ENCODE results near the gene HK1. TPM values are rescaled to one million over a fixed set of nuclear protein-coding genes. Genes with fewer than 3 reads are reported as not detected.

The HK1 gene
- total and polyA plus RNA-seq, 7 experiments from 2014 or later, result 60.1 to 144 (median 83.8) TPM

GRCh38 chr10:69391158-69391557 is 112.9 kb downstream of the HK1 start:
- intact Hi-C loops (cut with micrococcal nuclease), result loop anchor here (5.0 kb wide), 2 partner anchors 384 to 404 kb away; partner anchors contain the start of gene KIFBP (in 2 of the 2)
- Histone ChIP-seq H3K4me3 (ENCODE audit: low read length) (no peak overlapping the region), H3K27me3 (ENCODE audit: control insufficient read depth in 2 of 2, insufficient read depth in 2 of 2, low read length in 2 of 2) (no peaks in the 10 kb centered on the region), H3K36me3 (ENCODE audit: control insufficient read depth in 2 of 3, insufficient read depth in 3 of 3, low read length in 3 of 3) (peaks cover 3 to 90% (median 7%) of the 10 kb centered on the region in 3 experiments), H3K27ac (ENCODE audit: low read depth, low read length) (no peak overlapping the region), H3K4me1 (ENCODE audit: control insufficient read depth in 2 of 2, insufficient read depth in 2 of 2, low read length in 2 of 2) (peaks cover 4 to 6% of the 10 kb centered on the region in 2 donors), H3K9me3 (ENCODE audit: control insufficient read depth in 2 of 3, low read length in 3 of 3) (no peaks in the 10 kb centered on the region)
- peaks cover 0 to 38% (median 29%) of the 10 kb centered on the region in 5 donors for H3K36me3 Mint-ChIP-seq
- DNase-seq (no peak), ATAC-seq (no peak)
- no peaks in the 10 kb centered on the region for H3K9me3 Mint-ChIP-seq
- peaks cover 8 to 35% (median 20%) of the 10 kb centered on the region in 7 donors for H3K4me1 Mint-ChIP-seq
- ChIA-PET CTCF (interaction anchor here (0.5 to 5.8 kb wide), 4 partner anchors 8 to 155 kb away, joined by 3 to 54 read pairs (median 8); no protein-coding TSS in a partner anchor), POLR2A (interaction anchor here (0.6 to 1.4 kb wide), 4 partner anchors 42 to 403 kb away, joined by 3 read pairs; no protein-coding TSS in a partner anchor)
- H3K27me3 Mint-ChIP-seq, result no peaks in the 10 kb centered on the region
- no peak overlapping the region for H3K4me3 Mint-ChIP-seq
- H3K27ac Mint-ChIP-seq, result peak overlapping the region in 8 of 9 donors; percentile 5 to 74 (median 64)

GRCh38 chr10:69392481-69393000 is 114.2 kb downstream of the HK1 start:
- Mint-ChIP-seq H3K27me3 (no peaks in the 10 kb centered on the region), H3K27ac (peak overlapping the region; percentile 56 to 93 (median 84)), H3K4me3 (no peak overlapping the region), H3K36me3 (peaks cover 0 to 34% (median 25%) of the 10 kb centered on the region in 5 donors), H3K4me1 (peaks cover 8 to 35% (median 20%) of the 10 kb centered on the region in 7 donors), H3K9me3 (no peaks in the 10 kb centered on the region)
- Histone ChIP-seq H3K27me3 (ENCODE audit: control insufficient read depth in 2 of 2, insufficient read depth in 2 of 2, low read length in 2 of 2) (no peaks in the 10 kb centered on the region), H3K27ac (ENCODE audit: low read depth, low read length) (peak overlapping the region; percentile 44), H3K4me3 (ENCODE audit: low read length) (no peak overlapping the region), H3K4me1 (ENCODE audit: control insufficient read depth in 2 of 2, insufficient read depth in 2 of 2, low read length in 2 of 2) (peaks cover 4 to 6% of the 10 kb centered on the region in 2 donors), H3K9me3 (ENCODE audit: control insufficient read depth in 2 of 3, low read length in 3 of 3) (no peaks in the 10 kb centered on the region), H3K36me3 (ENCODE audit: control insufficient read depth in 2 of 3, insufficient read depth in 3 of 3, low read length in 3 of 3) (peaks cover 7 to 91% (median 8%) of the 10 kb centered on the region in 3 experiments)
- ChIA-PET POLR2A (interaction anchor here (1.8 to 2.1 kb wide), 3 partner anchors 73 to 160 kb away, joined by 6 to 9 read pairs (median 7); no protein-coding TSS in a partner anchor), CTCF (interaction anchor here (0.6 to 5.8 kb wide), 15 partner anchors 14 to 387 kb away, joined by 3 to 54 read pairs (median 4); partner anchors contain the start of gene HKDC1)
- intact Hi-C loops (cut with micrococcal nuclease), result loop anchor here (1.0 to 5.0 kb wide), 10 partner anchors 16 to 405 kb away; partner anchors contain the start of gene KIFBP (in 2 of the 2)
- DNase-seq (peak; percentile 57 to 85 (median 81)), ATAC-seq (peak; percentile 99)

- peak overlapping the region in 2 of 9 donors; percentile 67 to 68 for H3K27ac Mint-ChIP-seq
- Histone ChIP-seq H3K27ac (ENCODE audit: low read depth, low read length) (no peak overlapping the region), H3K4me3 (ENCODE audit: low read length) (no peak overlapping the region), H3K4me1 (ENCODE audit: control insufficient read depth in 2 of 2, insufficient read depth in 2 of 2, low read length in 2 of 2) (peaks cover 4 to 6% of the 10 kb centered on the region in 2 donors), H3K9me3 (ENCODE audit: control insufficient read depth in 2 of 3, low read length in 3 of 3) (no peaks in the 10 kb centered on the region), H3K36me3 (ENCODE audit: control insufficient read depth in 2 of 3, insufficient read depth in 3 of 3, low read length in 3 of 3) (peaks cover 7 to 86% (median 13%) of the 10 kb centered on the region in 3 experiments), H3K27me3 (ENCODE audit: control insufficient read depth in 2 of 2, insufficient read depth in 2 of 2, low read length in 2 of 2) (no peaks in the 10 kb centered on the region)
- H3K4me3 Mint-ChIP-seq, result no peak overlapping the region
- CTCF ChIA-PET, result interaction anchor here (1.0 to 5.8 kb wide), 3 partner anchors 155 to 248 kb away, joined by 3 to 54 read pairs (median 45); no protein-coding TSS in a partner anchor
- POLR2A ChIA-PET, result interaction anchor here (0.7 to 2.1 kb wide), 3 partner anchors 75 to 161 kb away, joined by 4 to 9 read pairs (median 6); no protein-coding TSS in a partner anchor
- ATAC-seq (no peak), DNase-seq (no peak)
- peaks cover 6 to 27% (median 20%) of the 10 kb centered on the region in 5 donors for H3K36me3 Mint-ChIP-seq
- no peaks in the 10 kb centered on the region for H3K9me3 Mint-ChIP-seq
- peaks cover 8 to 32% (median 20%) of the 10 kb centered on the region in 7 donors for H3K4me1 Mint-ChIP-seq
- intact Hi-C loops (cut with micrococcal nuclease), result loop anchor here (5.0 kb wide), 2 partner anchors 387 to 407 kb away; partner anchors contain the start of gene KIFBP (in 2 of the 2)
- no peaks in the 10 kb centered on the region for H3K27me3 Mint-ChIP-seq
Measured at GRCh38 chr10:69394020-69394419, 115.7 kb downstream of the HK1 start.

GRCh38 chr10:69397972-69398371 is 119.7 kb downstream of the HK1 start:
- Histone ChIP-seq H3K36me3 (ENCODE audit: control insufficient read depth in 2 of 3, insufficient read depth in 3 of 3, low read length in 3 of 3) (peaks cover 7 to 85% (median 13%) of the 10 kb centered on the region in 3 experiments), H3K9me3 (ENCODE audit: control insufficient read depth in 2 of 3, low read length in 3 of 3) (no peaks in the 10 kb centered on the region), H3K4me3 (ENCODE audit: low read length) (no peak overlapping the region), H3K27ac (ENCODE audit: low read depth, low read length) (no peak overlapping the region), H3K4me1 (ENCODE audit: control insufficient read depth in 2 of 2, insufficient read depth in 2 of 2, low read length in 2 of 2) (no peaks in the 10 kb centered on the region), H3K27me3 (ENCODE audit: control insufficient read depth in 2 of 2, insufficient read depth in 2 of 2, low read length in 2 of 2) (no peaks in the 10 kb centered on the region)
- ATAC-seq (no peak), DNase-seq (no peak)
- H3K4me3 Mint-ChIP-seq, result no peak overlapping the region
- no peaks in the 10 kb centered on the region for H3K27me3 Mint-ChIP-seq
- ChIA-PET CTCF (interaction anchor here (0.6 to 1.4 kb wide), 4 partner anchors 9 to 851 kb away, joined by 3 to 6 read pairs (median 4); no protein-coding TSS in a partner anchor), POLR2A (interaction anchor here (0.7 kb wide), 1 partner anchor 524 kb away, joined by 3 read pairs; no protein-coding TSS in a partner anchor)
- no peak overlapping the region for H3K27ac Mint-ChIP-seq
- H3K36me3 Mint-ChIP-seq, result peaks cover 6 to 40% (median 14%) of the 10 kb centered on the region in 5 donors
- intact Hi-C loops (cut with micrococcal nuclease), result no loop called here
- H3K9me3 Mint-ChIP-seq, result no peaks in the 10 kb centered on the region
- H3K4me1 Mint-ChIP-seq, result peaks cover 0 to 3% (median 0%) of the 10 kb centered on the region in 7 donors

GRCh38 chr10:69398466-69398865 is 120.2 kb downstream of the HK1 start:
- ATAC-seq, result no peak
- intact Hi-C loops (cut with micrococcal nuclease), result no loop called here
- POLR2A ChIA-PET, result interaction anchor here (0.7 kb wide), 1 partner anchor 525 kb away, joined by 3 read pairs; no protein-coding TSS in a partner anchor
- CTCF ChIA-PET, result interaction anchor here (0.6 to 1.4 kb wide), 5 partner anchors 9 to 851 kb away, joined by 3 to 6 read pairs (median 4); no protein-coding TSS in a partner anchor
- Mint-ChIP-seq H3K4me3 (no peak overlapping the region), H3K9me3 (no peaks in the 10 kb centered on the region), H3K4me1 (peaks cover 0 to 3% (median 0%) of the 10 kb centered on the region in 7 donors), H3K36me3 (peaks cover 6 to 39% (median 15%) of the 10 kb centered on the region in 5 donors), H3K27me3 (no peaks in the 10 kb centered on the region), H3K27ac (peak overlapping the region in 2 of 9 donors; percentile 47 to 55)
- H3K36me3 ChIP-seq (ENCODE audit: control insufficient read depth in 2 of 3, insufficient read depth in 3 of 3, low read length in 3 of 3), result peaks cover 7 to 84% (median 13%) of the 10 kb centered on the region in 3 experiments
- H3K27me3 ChIP-seq (ENCODE audit: control insufficient read depth in 2 of 2, insufficient read depth in 2 of 2, low read length in 2 of 2), result no peaks in the 10 kb centered on the region
- DNase-seq, result no peak
- no peak overlapping the region for H3K4me3 ChIP-seq (ENCODE audit: low read length)
- H3K4me1 ChIP-seq (ENCODE audit: control insufficient read depth in 2 of 2, insufficient read depth in 2 of 2, low read length in 2 of 2), result no peaks in the 10 kb centered on the region
- H3K9me3 ChIP-seq (ENCODE audit: control insufficient read depth in 2 of 3, low read length in 3 of 3), result no peaks in the 10 kb centered on the region
- no peak overlapping the region for H3K27ac ChIP-seq (ENCODE audit: low read depth, low read length)

GRCh38 chr10:69400936-69401335 is 122.6 kb downstream of the HK1 start:
- intact Hi-C loops (cut with micrococcal nuclease), result no loop called here
- peaks cover 0 to 67% (median 13%) of the 10 kb centered on the region in 3 experiments for H3K36me3 ChIP-seq (ENCODE audit: control insufficient read depth in 2 of 3, insufficient read depth in 3 of 3, low read length in 3 of 3)
- no peaks in the 10 kb centered on the region for H3K27me3 ChIP-seq (ENCODE audit: control insufficient read depth in 2 of 2, insufficient read depth in 2 of 2, low read length in 2 of 2)
- H3K9me3 ChIP-seq (ENCODE audit: control insufficient read depth in 2 of 3, low read length in 3 of 3), result no peaks in the 10 kb centered on the region
- no peak overlapping the region for H3K4me3 Mint-ChIP-seq
- no peaks in the 10 kb centered on the region for H3K9me3 Mint-ChIP-seq
- no peaks in the 10 kb centered on the region for H3K4me1 ChIP-seq (ENCODE audit: control insufficient read depth in 2 of 2, insufficient read depth in 2 of 2, low read length in 2 of 2)
- H3K27me3 Mint-ChIP-seq, result no peaks in the 10 kb centered on the region
- H3K36me3 Mint-ChIP-seq, result peaks cover 6 to 42% (median 16%) of the 10 kb centered on the region in 5 donors
- no peak for ATAC-seq
- POLR2A ChIA-PET, result no interaction called here
- no peak overlapping the region for H3K4me3 ChIP-seq (ENCODE audit: low read length)
- DNase-seq, result no peak
- H3K27ac Mint-ChIP-seq, result no peak overlapping the region
- no peaks in the 10 kb centered on the region for H3K4me1 Mint-ChIP-seq
- H3K27ac ChIP-seq (ENCODE audit: low read depth, low read length), result no peak overlapping the region
- CTCF ChIA-PET, result interaction anchor here (1.2 kb wide), 1 partner anchor 162 kb away, joined by 4 read pairs; no protein-coding TSS in a partner anchor

All from naive thymus-derived CD4-positive, alpha-beta T cell (primary cell).